Lung (tissue), 12 donors: ENCODE measurements around the gene KIAA0319L. TPM values are rescaled to one million over a fixed set of nuclear protein-coding genes. Genes with fewer than 3 reads are reported as not detected.

Source experiments
- ATAC-seq: fragments of 200-7000 bp; cut with Tn5 transposase; one replicate; pipeline ENCODE4 v1.9.1; 2020; ENCODE audit warnings: moderate number of reproducible peaks; ENCODE audit not compliant: insufficient read depth, low FRiP score
- DNase-seq, 3 donors: peaks; one replicate each; pipeline ENCODE4 v3.0.0-alpha.2; 2013 to 2017
- H3K27ac ChIP-seq, 2 donors: one replicate each; pipeline ENCODE4 v1.5.1; 2013; ENCODE audit warnings: mild to moderate bottlenecking in 2 of 2, moderate library complexity in 2 of 2, control low read depth in 1 of 2, inconsistent platforms in 1 of 2, low read depth in 1 of 2, low read length in 1 of 2
- H3K27me3 ChIP-seq, 3 donors: one replicate each; pipeline ENCODE4 v1.5.1; 2013; ENCODE audit warnings: low read length in 2 of 3; ENCODE audit not compliant: control insufficient read depth in 3 of 3, insufficient read depth in 3 of 3
- H3K36me3 ChIP-seq, 4 donors: one replicate each; pipeline ENCODE4 v1.5.1; 2013; ENCODE audit warnings: low read length in 4 of 4, mild to moderate bottlenecking in 1 of 4, moderate library complexity in 1 of 4; ENCODE audit not compliant: control insufficient read depth in 4 of 4, insufficient read depth in 4 of 4
- H3K4me1 ChIP-seq, 5 donors: one replicate each; pipeline ENCODE4 v1.5.1; 2013; ENCODE audit warnings: low read length in 5 of 5, mild to moderate bottlenecking in 2 of 5, moderate library complexity in 1 of 5; ENCODE audit not compliant: control insufficient read depth in 5 of 5, insufficient read depth in 5 of 5
- H3K4me3 ChIP-seq: one replicate; pipeline ENCODE4 v1.5.1; 2013; ENCODE audit warnings: mild to moderate bottlenecking, control low read depth, moderate library complexity
- H3K9ac ChIP-seq, 2 donors: one replicate each; pipeline ENCODE4 v1.5.1; 2013; ENCODE audit warnings: low read length in 2 of 2, control low read depth in 1 of 2; ENCODE audit not compliant: insufficient read depth in 1 of 2
- H3K9me3 ChIP-seq, 4 donors: one replicate each; pipeline ENCODE4 v1.5.1; 2013; ENCODE audit warnings: low read length in 3 of 4, mild to moderate bottlenecking in 1 of 4, moderate library complexity in 1 of 4; ENCODE audit not compliant: control insufficient read depth in 4 of 4, insufficient read depth in 3 of 4
- WGBS, 2 donors: extraction: QIAGEN DNeasy Blood & Tissue Kit; methylation state at CpG; one replicate each; pipeline ENCODE4 v1.1.7; 2013; 5-methylcytosine and 5-hydroxymethylcytosine counted together
- polyA plus RNA-seq, 2 donors: library from polyadenylated mRNA; stranded (reverse); fragments of 200-250 nt; gene quantifications; one replicate each; pipeline ENCODE4 v1.2.1, GENCODE V29; 2013
- total RNA-seq, 2 donors: library from RNA; depleted of rRNA in 1 of 2; stranded (reverse); fragments of >200 nt in 1 of 2; gene quantifications; one replicate each; pipeline ENCODE4 v1.2.1, GENCODE V29; 2014 to 2021
- TF ChIP-seq, protein P1 (sequence below): IDR thresholded peaks from 2 replicates; pipeline ENCODE4 v1.5.1; 2012; ENCODE audit warnings: mild to moderate bottlenecking; ENCODE audit errors: control extremely low read depth, extremely low read depth
- donor health status: control.
- donor health status: control.
- donor health status: Bipolar disorder and iron deficiency.
- donor health status: healthy.
- donor health status: DM: yes; HTN: yes; CAD: no.

The KIAA0319L gene
- total and polyA plus RNA-seq, 4 donors = 20.3 to 121 (median 60.9) TPM

DNA sequence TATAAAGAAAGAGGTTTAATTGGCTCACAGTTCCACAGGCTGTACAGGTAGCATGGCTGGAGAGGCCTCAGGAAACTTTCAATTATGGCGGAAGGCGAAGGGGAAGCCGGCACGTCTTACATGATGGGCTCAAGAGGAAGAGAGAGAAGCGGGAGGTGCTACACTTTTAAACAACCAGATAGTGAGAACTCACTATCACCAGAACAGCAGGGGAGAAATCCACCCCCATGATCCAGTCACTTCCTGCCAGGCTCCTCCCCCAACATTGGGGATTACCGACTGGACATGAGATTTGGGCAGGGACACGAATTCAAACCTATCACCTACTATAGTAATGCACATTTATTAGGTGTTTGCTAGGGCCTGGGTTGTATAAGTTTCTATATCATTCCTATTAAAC, 170.9 kb downstream of the KIAA0319L start:
- Histone ChIP-seq H3K4me1 (no peaks in the 10 kb centered on the region), H3K27me3 (no peaks in the 10 kb centered on the region), H3K36me3 (peaks cover 2 to 31% (median 15%) of the 10 kb centered on the region in 4 donors), H3K27ac (no peak overlapping the region), H3K9me3 (no peaks in the 10 kb centered on the region), H3K4me3 (no peak overlapping the region), H3K9ac (no peak overlapping the region)
- DNase-seq (no peak), ATAC-seq (no peak)
- WGBS, 2 donors = 68 to 86% methylated on average over 7 of the region's 7 CpGs
- TF ChIP-seq, protein P1, sequence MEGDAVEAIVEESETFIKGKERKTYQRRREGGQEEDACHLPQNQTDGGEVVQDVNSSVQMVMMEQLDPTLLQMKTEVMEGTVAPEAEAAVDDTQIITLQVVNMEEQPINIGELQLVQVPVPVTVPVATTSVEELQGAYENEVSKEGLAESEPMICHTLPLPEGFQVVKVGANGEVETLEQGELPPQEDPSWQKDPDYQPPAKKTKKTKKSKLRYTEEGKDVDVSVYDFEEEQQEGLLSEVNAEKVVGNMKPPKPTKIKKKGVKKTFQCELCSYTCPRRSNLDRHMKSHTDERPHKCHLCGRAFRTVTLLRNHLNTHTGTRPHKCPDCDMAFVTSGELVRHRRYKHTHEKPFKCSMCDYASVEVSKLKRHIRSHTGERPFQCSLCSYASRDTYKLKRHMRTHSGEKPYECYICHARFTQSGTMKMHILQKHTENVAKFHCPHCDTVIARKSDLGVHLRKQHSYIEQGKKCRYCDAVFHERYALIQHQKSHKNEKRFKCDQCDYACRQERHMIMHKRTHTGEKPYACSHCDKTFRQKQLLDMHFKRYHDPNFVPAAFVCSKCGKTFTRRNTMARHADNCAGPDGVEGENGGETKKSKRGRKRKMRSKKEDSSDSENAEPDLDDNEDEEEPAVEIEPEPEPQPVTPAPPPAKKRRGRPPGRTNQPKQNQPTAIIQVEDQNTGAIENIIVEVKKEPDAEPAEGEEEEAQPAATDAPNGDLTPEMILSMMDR = no peak

Other genes starting within 250 kb of the KIAA0319L start
- gene NCDN, start 396 bp upstream of the KIAA0319L start, total RNA-seq = 10 to 100 TPM; 12.4 to 31.5 TPM
- 10 to 100 TPM in 1 of 2 donors, 1 to 10 TPM in 1; 8.8 to 16.7 TPM for gene NCDN, start 396 bp upstream of the KIAA0319L start, polyA plus RNA-seq
- 1 to 10 TPM; 1.8 to 2.5 TPM for gene TFAP2E, start 15.9 kb upstream of the KIAA0319L start, total RNA-seq
- 1 to 10 TPM; 1.4 to 2.0 TPM for gene TFAP2E, start 15.9 kb upstream of the KIAA0319L start, polyA plus RNA-seq
- 10 to 100 TPM; 32.0 to 58.7 TPM for gene PSMB2, start 84.1 kb upstream of the KIAA0319L start, total RNA-seq
- 10 to 100 TPM; 56.8 to 59.2 TPM for gene PSMB2, start 84.1 kb upstream of the KIAA0319L start, polyA plus RNA-seq
- 10 to 100 TPM in 1 of 2 donors, 1 to 10 TPM in 1; 6.8 to 11.2 TPM for gene C1orf216, start 161.5 kb upstream of the KIAA0319L start, total RNA-seq
- gene C1orf216, start 161.5 kb upstream of the KIAA0319L start, polyA plus RNA-seq = 1 to 10 TPM; 5.1 to 9.8 TPM
- gene CLSPN, start 212.6 kb upstream of the KIAA0319L start, total RNA-seq = 1 to 10 TPM; 2.6 to 2.9 TPM
- 1 to 10 TPM in 1 of 2 donors, under 1 TPM in 1; 0.85 to 1.0 TPM for gene CLSPN, start 212.6 kb upstream of the KIAA0319L start, polyA plus RNA-seq